NCI-H82 treated with DMSO at 0.1 percent for 48 hours (cell line): ENCODE measurements around the gene P2RY13.

Experiments used
- DNase-seq: peaks from one replicate; lab custom pipeline; 2025; ENCODE audit not compliant: unreplicated experiment; lab: John Stamatoyannopoulos, UW

P2RY13 gene

DNA sequence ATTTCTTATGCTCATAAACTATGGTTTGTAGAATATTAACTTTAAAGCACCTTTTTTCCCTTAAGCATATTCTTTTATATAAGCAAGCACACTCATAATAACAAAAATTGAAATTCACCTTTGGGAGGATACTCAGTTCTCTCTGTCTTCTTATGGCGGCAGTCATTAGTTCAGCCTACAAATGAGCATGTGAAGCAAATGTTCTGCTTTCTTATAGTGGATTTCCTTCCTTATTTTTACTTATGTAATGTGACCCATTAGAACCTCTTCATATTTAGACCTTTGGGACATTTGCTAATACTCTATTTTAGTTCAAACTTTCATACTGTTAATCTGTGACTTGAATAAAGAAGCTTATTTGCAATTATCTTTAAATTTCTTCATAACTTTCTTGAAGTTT is at the start of gene P2RY13:
P2RY13 (minus strand) TSS at position 187 of the 400 bp plus-strand sequence; CDS start at position 166, 21 bp downstream.
- no peak for DNase-seq

GRCh38 chr3:151377768-151378385 is 48.5 kb upstream of the P2RY13 start:
- no peak for DNase-seq

- no peak for DNase-seq
Observed at GRCh38 chr3:151372063-151372820, 42.9 kb upstream of the P2RY13 start.

- no peak for DNase-seq
Observed at GRCh38 chr3:151371526-151371925, 42.2 kb upstream of the P2RY13 start.

DNA sequence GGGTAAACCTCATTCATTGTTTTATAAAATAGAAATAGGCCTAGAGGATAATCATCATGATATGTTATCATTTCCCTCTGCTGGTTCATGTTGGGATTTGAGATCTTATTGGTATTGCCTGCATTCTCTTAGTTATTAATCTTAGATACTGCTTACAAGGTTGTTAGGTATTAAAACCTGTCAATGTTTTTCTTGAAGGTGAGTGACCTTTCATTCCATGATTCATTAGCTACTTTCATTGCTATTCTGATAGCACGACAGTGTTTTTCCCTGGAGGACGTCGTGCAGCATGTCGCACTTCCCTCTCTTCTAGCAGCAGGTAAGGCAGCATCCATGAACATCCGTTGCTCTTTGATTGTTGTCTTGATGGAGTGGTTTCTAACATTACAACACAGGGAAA is 38.1 kb upstream of the P2RY13 start:
- no peak for DNase-seq

- DNase-seq: no peak
Observed at GRCh38 chr3:151366993-151367392, 37.6 kb upstream of the P2RY13 start.

GRCh38 chr3:151362751-151363174 is 33.4 kb upstream of the P2RY13 start:
- DNase-seq: no peak

GRCh38 chr3:151357463-151357850 is 28.1 kb upstream of the P2RY13 start:
- DNase-seq: no peak

DNA sequence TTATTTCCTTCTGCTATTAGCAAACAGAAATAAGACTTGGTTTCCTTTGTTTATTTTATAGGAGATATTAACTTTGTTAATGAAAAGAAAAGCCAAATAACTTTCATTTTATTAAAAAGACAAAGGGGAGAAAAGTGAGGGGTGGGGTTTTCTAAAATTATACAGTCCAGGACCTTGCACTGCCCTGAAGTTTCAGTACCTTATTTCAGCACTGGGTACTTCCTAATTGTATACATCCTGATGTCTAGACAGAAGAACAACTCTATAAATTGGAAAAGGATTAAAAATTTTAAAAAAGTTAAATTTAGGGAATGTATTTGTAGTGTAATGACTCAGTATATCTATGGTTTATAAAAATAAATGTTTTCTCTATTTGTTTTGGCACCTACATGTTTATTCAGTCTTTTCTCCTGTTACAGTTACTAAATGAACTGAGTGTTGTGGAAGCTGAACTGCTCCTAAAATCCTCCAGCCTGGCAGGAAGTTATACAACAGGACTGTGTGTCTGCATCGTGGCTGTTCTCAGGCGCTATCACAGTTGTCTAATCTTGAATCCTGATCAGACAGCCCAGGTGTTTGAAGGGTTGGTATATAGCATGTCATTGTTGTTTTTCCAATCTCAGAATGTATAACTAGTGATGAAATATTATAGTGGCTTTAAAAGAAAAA is 27.6 kb upstream of the P2RY13 start:
- DNase-seq: no peak

DNA sequence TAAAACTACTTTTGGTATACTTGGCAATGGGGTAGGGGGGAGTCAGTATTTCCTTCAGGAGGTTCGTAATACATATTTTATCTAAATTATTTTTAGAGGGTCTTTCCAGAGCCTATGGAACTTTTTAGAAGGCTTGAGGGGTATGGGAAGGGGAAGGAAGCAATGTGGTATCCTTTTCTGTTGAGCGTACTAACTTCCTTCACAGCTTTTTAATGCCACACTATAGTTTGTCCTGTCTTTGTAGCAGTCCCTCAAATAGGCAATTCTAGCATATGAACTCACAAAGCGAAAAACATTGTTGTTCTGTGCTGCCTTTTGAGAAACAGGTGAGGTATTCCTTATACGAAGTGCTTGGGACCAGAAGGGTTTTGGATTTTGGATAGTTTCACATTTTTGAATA is 22.3 kb upstream of the P2RY13 start:
- no peak for DNase-seq

- DNase-seq: no peak
Observed at GRCh38 chr3:151351219-151351618, 21.9 kb upstream of the P2RY13 start.

GRCh38 chr3:151350656-151351055 is 21.3 kb upstream of the P2RY13 start:
- no peak for DNase-seq

DNA sequence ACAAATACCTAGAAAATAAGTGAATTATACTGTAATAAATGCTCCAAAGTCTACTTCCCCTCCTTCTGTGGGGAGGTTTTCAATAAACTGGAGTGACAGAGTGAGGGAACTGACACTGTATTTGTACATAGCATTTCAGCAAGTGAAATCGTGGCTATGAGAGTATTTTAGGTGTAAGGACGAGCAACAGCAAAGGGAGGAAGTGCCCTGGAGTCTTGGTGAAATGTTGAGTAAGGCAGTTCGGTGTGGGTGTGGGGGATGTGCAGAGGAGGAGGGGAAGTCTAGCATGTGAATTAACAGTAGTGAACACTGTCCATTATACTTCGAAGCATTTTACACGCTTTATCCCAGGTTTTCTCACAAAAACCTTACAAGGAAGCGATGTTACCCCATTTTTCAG is 18.1 kb upstream of the P2RY13 start:
- DNase-seq: no peak

- DNase-seq: no peak
Observed at GRCh38 chr3:151346292-151346691, 16.9 kb upstream of the P2RY13 start.

DNA sequence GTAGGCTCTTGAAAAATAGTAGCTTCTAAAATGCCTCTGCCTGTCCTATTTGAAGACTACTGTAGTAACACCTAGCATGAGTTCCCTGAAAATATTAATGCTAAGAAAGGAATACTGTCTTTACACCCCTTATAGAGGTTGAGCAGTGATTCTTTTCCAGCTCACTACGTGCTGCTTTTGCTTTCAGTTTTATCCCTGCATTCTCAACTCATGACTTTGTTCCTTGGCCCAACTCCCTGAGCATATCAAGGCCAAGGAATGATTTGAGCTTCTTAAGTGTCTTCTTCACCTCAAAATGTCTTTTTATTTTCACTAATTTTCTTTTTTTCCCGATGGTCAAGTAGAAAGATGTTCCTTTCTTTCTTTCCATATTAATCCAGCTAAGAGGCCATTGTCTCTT is 16.5 kb upstream of the P2RY13 start:
- no peak for DNase-seq

- no peak for DNase-seq
Observed at GRCh38 chr3:151331696-151332095, 2.3 kb upstream of the P2RY13 start.

GRCh38 chr3:151330899-151331298 is 1.6 kb upstream of the P2RY13 start:
- DNase-seq: no peak

- no peak for DNase-seq
Observed at GRCh38 chr3:151330379-151330778, 1.0 kb upstream of the P2RY13 start.

DNA sequence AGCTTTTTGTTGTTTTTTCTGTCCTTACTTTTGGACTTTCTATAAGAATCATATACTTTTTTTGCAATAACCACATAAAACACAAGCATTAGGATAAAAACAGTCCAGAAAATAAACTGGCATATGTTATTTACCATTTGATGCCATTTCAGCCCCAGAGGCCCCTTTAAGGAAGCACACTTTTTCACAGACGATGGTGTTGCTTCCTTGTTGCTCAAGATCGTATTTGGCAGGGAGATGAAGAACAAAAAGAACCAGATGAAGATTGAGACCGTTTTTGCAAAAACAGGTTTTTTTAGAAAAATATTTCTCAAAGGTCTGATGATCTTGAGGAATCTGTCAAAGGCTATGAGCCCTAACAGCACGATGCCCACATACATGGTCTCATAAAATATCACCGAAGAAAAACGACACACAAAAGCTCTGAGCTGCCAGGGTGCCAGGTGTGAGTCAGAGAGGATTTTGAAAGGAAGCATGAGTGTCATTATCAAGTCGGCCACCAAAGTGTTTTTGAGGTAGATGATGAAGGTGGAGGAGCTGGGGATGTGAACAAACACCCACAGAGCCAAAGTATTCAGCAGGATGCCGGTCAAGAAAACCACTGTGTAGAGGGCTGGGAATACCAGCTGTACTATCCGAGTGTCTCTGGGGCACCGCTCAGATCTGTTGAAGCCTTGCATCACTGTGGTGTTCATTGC is 902 bp downstream of the P2RY13 start:
- no peak for DNase-seq

DNA sequence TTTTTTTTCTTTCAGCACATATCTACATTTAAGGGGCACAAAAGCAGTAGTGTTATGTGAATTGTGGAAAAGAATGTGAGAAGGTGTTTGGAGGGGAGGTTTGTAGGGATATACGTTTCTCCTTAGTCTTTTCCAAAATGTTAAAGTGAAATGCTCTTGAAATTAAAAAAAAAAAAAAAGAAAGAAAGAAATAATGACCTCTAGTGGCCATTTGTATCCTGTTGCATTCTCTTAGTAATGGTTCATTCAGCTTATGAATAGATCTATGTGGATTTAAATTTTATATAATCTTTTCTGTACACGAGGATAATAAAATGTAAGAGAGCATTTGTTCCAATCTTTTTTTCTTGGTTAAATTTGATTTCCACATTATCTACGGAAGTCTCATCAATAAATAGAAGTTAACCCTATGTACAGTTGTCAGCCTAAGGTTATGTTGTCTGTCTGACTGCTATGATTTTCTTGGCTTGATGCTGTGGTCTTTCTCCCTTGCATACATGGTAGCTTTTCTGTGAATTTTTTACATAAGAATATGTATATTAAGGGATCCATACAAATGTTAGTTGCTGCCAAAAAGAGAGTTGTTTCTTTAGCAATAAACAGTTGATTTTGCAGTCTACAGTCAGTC is 1.7 kb downstream of the P2RY13 start:
- no peak for DNase-seq

DNA sequence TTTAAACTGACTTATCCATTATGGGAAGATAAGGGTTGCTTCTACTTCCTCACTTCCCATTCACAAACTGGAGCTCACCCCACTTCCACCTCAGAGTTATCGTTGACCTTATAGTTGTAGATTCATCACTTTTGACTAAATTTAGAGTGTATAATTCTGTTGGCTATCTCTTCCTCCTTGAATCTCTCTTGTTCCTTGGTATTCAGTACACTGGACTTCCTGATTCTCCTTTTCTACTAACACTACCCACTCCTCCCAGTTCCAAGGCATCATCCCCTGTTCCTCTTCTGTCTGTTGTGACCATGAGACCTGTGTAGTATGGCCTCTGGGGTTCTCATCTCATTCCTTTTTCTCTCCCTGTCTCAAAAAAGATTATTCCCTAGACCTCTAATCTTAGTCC is 6.8 kb downstream of the P2RY13 start:
- DNase-seq: no peak
